Lung microvascular endothelial cell (primary cell): ENCODE data around the gene KCNQ2. TPM values are rescaled to one million over a fixed set of nuclear protein-coding genes. Genes with fewer than 3 reads are reported as not detected.
A peak's percentile ranks its signal among the peaks of the same experiment; 100 is the strongest.

ENCODE experiments used
- DNase-seq, 2 donors: peaks; one replicate each; pipeline versions ENCODE4 v3.0.0 to v3.0.0-alpha.2; 2010; ENCODE audit warnings: low read depth in 2 of 2
- total RNA-seq: library from RNA; depleted of rRNA; stranded (reverse); fragments of >200 nt; gene quantifications from 2 replicates; pipeline ENCODE4 v1.2.1, GENCODE V29; 2014

KCNQ2 gene
- total RNA-seq, 1 donor from 2014 or later, result not detected

GRCh38 chr20:63404129-63405085 lies 68.0 kb downstream of the KCNQ2 start:
- no peak for DNase-seq

- no peak for DNase-seq
Measured at GRCh38 chr20:63403403-63404105, 68.9 kb downstream of the KCNQ2 start.

- no peak for DNase-seq
Measured at GRCh38 chr20:63402860-63403220, 69.6 kb downstream of the KCNQ2 start.

GRCh38 chr20:63402181-63402859 lies 70.1 kb downstream of the KCNQ2 start:
- DNase-seq, result no peak

- DNase-seq, result no peak
Measured at GRCh38 chr20:63401384-63402110, 70.9 kb downstream of the KCNQ2 start.

GRCh38 chr20:63400486-63401210 lies 71.8 kb downstream of the KCNQ2 start:
- DNase-seq, result no peak

GRCh38 chr20:63399596-63400375 lies 72.7 kb downstream of the KCNQ2 start:
- no peak for DNase-seq

- DNase-seq, result no peak
Measured at GRCh38 chr20:63398744-63399514, 73.5 kb downstream of the KCNQ2 start.

- no peak for DNase-seq
Measured at GRCh38 chr20:63397946-63398450, 74.5 kb downstream of the KCNQ2 start.

- DNase-seq, result no peak
Measured at GRCh38 chr20:63397155-63397843, 75.2 kb downstream of the KCNQ2 start.

GRCh38 chr20:63396300-63396699 lies 76.2 kb downstream of the KCNQ2 start:
- no peak for DNase-seq

GRCh38 chr20:63395723-63396122 lies 76.7 kb downstream of the KCNQ2 start:
- DNase-seq, result no peak

- DNase-seq, result no peak
Measured at GRCh38 chr20:63394920-63395455, 77.5 kb downstream of the KCNQ2 start.

- peak in 1 of 2 donors; percentile 10 for DNase-seq
Measured at GRCh38 chr20:63394069-63394919, 78.2 kb downstream of the KCNQ2 start.

- no peak for DNase-seq
Measured at GRCh38 chr20:63393566-63393965, 78.9 kb downstream of the KCNQ2 start.

GRCh38 chr20:63392465-63393365 lies 79.7 kb downstream of the KCNQ2 start:
- no peak for DNase-seq
